ENCODE results near the gene ZNF765.
A peak's percentile ranks its signal among the peaks of the same experiment; 100 is the strongest.
"Not testable (repeated sequence)": the region's sequence is repeated elsewhere in the genome, so short reads cannot be mapped to it uniquely, and the experiment has no call there.

Gene ZNF765

DNA sequence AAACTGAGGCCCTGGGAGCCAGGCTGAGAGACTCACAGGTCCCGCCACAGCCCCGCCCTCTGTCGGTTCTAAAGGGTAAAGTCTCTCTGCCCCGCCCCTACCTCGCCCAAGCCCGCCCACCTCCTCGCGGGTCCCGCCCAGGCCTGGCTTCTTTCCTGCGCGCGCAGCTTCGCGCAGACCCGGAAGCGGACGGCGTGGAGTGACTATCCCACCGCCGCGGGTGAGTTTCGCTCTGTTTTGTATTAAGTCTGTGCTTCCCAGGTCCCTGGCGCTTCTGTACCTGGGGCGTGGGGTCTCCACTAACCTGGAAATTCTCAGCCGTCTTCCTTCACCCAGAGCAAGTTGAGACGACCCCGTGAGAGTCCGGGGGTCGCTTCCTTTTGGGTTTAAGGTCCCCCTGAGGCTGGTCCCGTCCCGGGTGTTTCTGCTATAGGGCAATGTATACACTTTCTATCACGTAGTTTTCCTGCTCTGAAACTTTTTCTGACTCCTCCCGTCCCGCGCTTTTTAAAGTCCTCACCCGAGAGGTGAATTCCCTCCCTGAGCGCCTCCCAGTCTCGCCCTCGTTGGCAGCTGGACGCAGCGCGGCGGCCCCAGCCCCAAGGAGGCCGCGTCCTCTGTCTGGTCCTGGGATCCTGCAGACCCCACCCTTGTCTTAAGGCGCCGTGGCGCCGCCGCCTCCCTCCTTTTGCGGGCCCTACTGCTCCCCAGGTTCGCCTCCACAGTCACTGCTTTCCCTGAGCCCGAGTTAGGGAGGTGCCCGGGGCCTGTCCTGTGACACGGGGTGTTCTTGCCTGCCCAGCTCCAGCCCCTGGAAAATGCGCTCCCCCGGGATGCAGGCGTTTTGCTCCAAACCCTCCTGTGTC, at the start of gene ZNF765:
Gene ZNF765, plus strand, starts transcription at position 176 of the 866 bp plus-strand sequence. CDS start 2,867 bp downstream, outside the sequence.
- DNase-seq = peak; percentile 93

DNA sequence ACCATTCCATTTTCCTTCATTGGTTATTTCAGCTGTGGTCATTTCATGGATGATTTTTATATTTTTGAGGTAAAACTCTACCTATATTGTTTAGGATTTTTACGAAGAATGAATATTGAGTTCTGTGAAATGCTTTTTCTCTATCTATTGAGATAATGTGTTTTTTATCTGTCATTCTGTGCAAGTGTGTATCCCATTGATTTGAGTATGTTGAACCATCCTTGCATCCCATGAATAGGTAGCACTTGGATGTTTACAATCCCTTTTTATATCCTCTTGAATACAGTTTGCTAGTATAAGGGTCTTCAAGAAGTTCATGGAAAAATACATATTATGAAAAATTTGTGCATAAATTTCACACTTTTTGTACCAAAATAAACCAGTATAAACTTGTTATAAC, 39.2 kb upstream of the ZNF765 start:
- no peak for DNase-seq

GRCh38 chr19:53357821-53358581, 36.9 kb upstream of the ZNF765 start:
- DNase-seq = no peak

DNA sequence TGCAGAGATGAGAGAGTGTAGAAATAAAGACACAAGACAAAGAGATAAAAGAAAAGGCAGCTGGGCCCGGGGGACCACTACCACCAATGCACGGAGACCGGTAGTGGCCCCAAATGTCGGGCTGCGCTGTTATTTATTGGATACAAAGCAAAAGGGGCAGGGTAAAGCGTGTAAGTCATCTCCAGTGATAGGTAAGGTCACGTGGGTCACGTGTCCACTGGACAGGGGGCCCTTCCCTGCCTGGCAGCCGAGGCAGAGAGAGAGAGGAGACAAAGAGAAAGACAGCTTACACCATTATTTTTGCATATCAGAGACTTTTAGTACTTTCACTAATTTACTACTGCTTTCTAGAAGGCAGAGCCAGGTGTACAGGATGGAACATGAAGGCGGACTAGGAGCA, 34.9 kb upstream of the ZNF765 start:
- DNase-seq = not testable (repeated sequence)

DNA sequence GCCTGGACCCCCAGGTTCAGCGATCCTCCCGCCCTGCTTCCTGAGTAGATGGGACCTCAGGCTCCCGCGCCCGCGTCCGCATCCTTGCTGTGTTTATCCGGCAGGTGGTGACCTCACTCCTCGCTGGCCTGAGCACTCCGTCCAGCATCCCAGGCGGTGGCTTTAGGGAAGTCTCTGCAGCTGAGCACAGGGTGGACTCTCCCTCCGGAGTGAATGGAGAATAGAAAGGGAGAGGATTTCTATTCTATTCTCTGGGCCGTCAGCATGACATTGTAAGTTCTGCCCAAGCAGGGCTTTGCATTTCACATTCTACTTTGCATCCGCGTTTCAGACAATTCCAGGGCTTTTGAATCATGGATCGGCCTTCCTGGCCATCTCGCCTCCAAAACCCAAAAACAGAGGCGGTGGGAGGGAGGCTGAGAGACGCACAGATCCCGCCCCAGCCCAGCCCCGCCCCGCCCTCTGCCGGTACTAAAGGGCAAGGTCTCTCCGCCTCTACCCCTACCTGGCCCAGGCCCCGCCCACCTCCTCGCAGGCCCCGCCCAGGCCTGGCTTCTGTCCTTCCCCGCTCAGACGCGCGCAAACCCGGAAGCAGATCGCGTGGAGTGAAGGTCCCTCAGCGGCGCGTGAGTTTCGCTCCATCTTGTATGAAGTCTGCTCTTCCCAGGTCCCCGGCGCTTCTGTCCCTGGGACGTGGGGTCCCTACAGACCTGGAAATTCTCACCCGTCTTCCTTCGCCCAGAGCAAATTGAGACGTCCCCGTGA, 29.6 kb upstream of the ZNF765 start, which contains the start of gene ZNF525:
Gene ZNF525, plus strand, starts transcription at position 572 of the 765 bp plus-strand sequence. CDS start 6,577 bp downstream, outside the sequence.
- peak; percentile 88 for DNase-seq

GRCh38 chr19:53365899-53366493, 29.0 kb upstream of the ZNF765 start:
- peak; percentile 24 for DNase-seq

DNA sequence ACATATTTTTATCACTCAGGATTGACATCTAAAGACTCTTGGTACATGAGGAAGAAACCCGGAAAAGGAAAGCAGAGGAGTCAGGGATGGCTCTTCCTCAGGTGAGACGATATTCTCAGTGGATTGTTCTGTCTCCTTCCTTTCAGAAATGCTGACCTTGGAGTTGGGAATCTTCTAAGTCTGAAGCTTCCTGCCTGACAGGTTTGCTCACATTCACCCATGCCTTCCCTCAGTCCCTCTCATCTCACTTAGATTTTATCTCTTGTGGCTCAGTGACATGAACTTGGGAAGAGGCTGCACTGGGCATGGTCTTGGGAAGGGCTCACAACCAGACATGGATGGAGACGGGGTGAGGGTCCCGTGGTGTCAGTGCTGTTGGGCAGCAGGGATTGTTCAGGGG, 22.8 kb upstream of the ZNF765 start:
- no peak for DNase-seq

DNA sequence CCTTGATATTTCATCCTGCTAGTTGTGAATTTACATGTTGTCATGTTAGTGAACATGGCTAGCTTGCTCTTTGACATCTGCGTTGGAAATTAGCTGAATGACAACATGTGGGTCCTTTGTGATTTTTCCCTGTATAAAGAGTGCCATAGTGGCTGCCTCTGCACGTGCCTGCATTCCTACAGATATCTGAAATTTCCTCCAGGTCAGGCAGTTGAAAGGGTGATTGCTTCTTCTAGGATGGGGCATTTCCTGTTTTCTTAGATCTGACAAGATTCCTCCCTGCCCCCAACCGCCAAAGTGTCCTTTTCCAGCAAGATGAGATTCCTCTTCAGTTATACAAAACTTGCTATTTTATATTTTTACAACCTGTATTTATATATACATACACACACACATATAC, 20.7 kb upstream of the ZNF765 start:
- DNase-seq = no peak

DNA sequence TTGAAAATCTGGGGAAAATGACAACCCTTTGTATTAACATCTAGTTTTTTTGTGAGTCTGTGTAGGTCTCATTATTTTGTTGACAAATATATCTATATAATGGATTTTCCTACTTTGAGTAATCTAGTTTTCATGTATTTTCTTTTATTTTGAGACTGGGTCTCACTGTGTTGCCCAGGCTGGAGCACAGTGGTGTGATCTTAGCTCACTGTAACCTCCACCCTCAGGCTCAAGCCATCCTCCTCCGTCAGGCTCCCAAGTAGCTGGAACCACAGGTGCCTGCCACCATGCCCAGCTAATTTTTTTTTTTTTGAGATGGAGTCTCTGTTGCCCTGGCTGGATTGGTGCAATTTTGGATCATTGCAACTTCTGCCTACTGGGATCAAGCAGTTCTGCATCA, 20.2 kb upstream of the ZNF765 start:
- no peak for DNase-seq

DNA sequence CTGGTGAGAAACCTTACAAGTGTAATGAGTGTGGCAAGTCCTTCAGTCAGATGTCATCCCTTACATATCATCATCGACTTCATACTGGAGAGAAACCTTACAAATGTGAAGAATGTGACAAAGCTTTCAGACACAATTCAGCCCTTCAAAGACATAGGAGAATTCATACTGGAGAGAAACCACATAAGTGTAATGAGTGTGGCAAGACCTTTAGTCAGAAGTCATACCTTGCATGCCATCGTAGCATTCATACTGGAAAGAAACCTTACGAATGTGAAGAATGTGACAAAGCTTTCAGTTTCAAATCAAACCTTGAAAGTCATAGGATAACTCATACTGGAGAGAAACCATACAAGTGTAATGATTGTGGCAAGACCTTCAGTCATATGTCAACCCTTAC, 13.6 kb upstream of the ZNF765 start:
- DNase-seq = no peak

GRCh38 chr19:53388168-53388567, 6.8 kb upstream of the ZNF765 start:
- DNase-seq = no peak

DNA sequence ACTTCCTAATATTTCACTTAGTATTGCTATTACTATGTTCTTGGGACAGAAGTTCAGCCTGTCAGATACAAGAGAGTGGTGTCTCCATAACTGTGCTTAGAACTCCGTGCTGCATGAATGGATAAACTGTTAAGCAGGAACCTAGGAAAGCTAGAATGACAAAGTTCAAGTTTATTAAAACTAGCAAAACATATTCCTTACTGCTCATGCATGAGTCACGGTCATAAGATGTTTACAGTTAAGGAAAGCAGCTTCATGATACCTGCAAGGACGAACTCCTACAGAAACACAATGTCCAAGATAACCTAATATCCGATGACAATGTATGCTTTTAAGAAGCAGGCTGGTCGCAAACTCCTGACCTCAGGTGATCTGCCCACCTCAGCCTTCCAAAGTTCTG, 6.0 kb upstream of the ZNF765 start:
- no peak for DNase-seq

- no peak for DNase-seq
Measured at GRCh38 chr19:53389571-53389970, 5.4 kb upstream of the ZNF765 start.

- no peak for DNase-seq
Measured at GRCh38 chr19:53389978-53390377, 5.0 kb upstream of the ZNF765 start.

GRCh38 chr19:53394522-53394973, 401 bp upstream of the ZNF765 start:
- DNase-seq = peak; percentile 8

GRCh38 chr19:53395840-53396524, 1.0 kb downstream of the ZNF765 start:
- not testable (repeated sequence) for DNase-seq

DNA sequence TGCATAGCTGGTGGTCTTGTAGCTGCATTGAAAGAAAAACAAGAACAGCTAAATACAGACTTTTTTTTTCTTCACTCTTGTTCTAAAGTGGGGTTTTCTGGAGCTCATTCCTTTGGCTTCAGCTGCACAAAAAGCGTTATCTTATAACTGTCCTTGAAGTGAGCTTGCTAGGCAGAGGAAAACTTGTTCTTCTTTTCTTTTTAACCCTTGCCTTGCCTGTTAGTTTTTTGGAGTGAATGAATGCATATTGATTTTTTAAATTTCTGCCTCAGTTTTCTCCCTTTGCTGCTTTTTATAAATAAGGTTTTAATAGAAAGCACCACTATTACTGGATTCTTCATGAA, 1.5 kb downstream of the ZNF765 start:
- no peak for DNase-seq

DNA sequence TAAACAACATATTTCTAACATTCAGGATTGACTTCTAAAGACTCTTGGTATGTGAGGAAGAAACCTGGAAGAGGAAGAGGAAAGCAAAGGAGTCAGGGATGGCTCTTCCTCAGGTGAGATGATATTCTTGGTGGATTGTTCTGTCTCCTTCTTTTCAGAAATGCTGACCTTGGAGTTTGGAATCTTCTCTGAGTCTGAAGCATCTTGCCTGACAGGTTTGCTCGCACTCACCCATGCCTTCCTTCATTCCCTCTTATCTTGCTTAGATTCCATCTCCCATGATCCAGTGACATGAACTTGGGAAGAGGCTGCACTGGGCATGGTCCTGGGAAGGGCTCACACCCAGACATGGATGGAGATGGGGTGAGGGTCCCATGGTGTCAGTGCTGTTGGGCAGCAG, 3.0 kb downstream of the ZNF765 start:
- not testable (repeated sequence) for DNase-seq

GRCh38 chr19:53409505-53410204, 14.7 kb downstream of the ZNF765 start:
- no peak for DNase-seq

GRCh38 chr19:53420520-53421315, 25.8 kb downstream of the ZNF765 start:
- DNase-seq = not testable (repeated sequence)

DNA sequence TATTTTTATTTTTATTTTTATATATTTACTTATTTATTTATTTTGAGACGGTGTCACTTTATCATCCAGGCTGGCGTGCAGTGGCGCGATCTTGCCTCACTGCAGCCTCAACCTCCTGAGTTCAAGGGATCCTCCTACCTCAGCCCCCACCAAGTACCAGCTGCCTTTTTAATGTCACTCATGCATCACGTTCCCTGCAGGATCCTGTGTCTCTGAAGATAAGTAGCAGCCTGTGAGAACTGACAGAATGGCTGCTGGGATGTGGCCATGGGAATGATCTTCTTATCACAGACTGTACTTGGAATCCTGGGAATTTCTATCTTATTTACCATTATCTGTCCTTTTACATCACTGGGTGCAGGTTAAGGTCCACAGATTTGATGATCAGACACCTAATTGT, 27.6 kb downstream of the ZNF765 start:
- no peak for DNase-seq

All from inflammatory macrophage treated with lipopolysaccharide for 4 hours (primary cell).